ENCODE measurements around the gene WWP2. TPM values are rescaled to one million over a fixed set of nuclear protein-coding genes. Genes with fewer than 3 reads are reported as not detected.
A peak's percentile ranks its signal among the peaks of the same experiment; 100 is the strongest.

The WWP2 gene
- total RNA-seq, 1 donor from 2014 or later: 26.8 TPM

DNA sequence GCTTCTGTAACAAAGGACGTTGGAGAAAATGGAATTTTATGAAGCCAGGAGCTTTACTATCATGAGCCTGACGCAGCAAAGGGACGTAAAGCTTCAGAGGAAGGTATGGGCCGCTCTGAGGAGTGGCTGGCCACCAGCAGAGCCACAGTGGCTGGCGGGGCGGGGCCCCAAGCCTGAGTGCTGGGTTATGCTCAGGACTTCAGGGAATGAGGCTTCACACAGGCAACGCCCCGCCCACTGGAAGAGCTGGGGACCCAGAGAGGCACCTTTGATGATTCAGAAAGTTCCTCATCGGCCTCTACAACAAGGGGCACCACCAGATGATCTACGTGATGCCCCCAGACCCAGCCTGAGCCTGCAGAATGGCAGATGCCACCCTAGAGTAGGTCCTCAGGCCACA is 16.2 kb upstream of the WWP2 start:
- H3K27ac Mint-ChIP-seq: no peak overlapping the region
- peaks cover 44% of the 10 kb centered on the region for H3K36me3 Mint-ChIP-seq
- H3K4me3 Mint-ChIP-seq: no peak overlapping the region
- peaks cover 12% of the 10 kb centered on the region for H3K36me3 ChIP-seq
- H3K27me3 ChIP-seq: no peaks in the 10 kb centered on the region
- peaks cover 2% of the 10 kb centered on the region for H3K27me3 Mint-ChIP-seq (ENCODE audit: insufficient read depth, low read depth)
- no peaks in the 10 kb centered on the region for H3K4me1 Mint-ChIP-seq
- no peaks in the 10 kb centered on the region for H3K4me1 ChIP-seq
- peaks cover 3% of the 10 kb centered on the region for H4K20me1 ChIP-seq (ENCODE audit: low read depth)
- no peaks in the 10 kb centered on the region for H3K9me3 Mint-ChIP-seq
- no peak overlapping the region for H3K27ac ChIP-seq
- DNase-seq (ENCODE audit: low spot score): no peak
- no peak overlapping the region for H3K4me2 ChIP-seq
- TF ChIP-seq, protein P1, sequence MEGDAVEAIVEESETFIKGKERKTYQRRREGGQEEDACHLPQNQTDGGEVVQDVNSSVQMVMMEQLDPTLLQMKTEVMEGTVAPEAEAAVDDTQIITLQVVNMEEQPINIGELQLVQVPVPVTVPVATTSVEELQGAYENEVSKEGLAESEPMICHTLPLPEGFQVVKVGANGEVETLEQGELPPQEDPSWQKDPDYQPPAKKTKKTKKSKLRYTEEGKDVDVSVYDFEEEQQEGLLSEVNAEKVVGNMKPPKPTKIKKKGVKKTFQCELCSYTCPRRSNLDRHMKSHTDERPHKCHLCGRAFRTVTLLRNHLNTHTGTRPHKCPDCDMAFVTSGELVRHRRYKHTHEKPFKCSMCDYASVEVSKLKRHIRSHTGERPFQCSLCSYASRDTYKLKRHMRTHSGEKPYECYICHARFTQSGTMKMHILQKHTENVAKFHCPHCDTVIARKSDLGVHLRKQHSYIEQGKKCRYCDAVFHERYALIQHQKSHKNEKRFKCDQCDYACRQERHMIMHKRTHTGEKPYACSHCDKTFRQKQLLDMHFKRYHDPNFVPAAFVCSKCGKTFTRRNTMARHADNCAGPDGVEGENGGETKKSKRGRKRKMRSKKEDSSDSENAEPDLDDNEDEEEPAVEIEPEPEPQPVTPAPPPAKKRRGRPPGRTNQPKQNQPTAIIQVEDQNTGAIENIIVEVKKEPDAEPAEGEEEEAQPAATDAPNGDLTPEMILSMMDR (IDR thresholded peaks at IDR 0.05): no peak
- TF ChIP-seq EZH2 (IDR thresholded peaks at IDR 0.05) (no peak), EZH2phosphoT487 (IDR thresholded peaks at IDR 0.05) (no peak)
- no peak overlapping the region for H3K9ac ChIP-seq
- H3K4me3 ChIP-seq: no peak overlapping the region
- H3K9me3 ChIP-seq (ENCODE audit: low read depth): no peaks in the 10 kb centered on the region
- peaks cover 5% of the 10 kb centered on the region for H3K79me2 ChIP-seq (ENCODE audit: low read depth)
- no peaks in the 10 kb centered on the region for H3F3A ChIP-seq (ENCODE audit: low read depth)
- H2AFZ ChIP-seq (replicated peaks): no peak overlapping the region

DNA sequence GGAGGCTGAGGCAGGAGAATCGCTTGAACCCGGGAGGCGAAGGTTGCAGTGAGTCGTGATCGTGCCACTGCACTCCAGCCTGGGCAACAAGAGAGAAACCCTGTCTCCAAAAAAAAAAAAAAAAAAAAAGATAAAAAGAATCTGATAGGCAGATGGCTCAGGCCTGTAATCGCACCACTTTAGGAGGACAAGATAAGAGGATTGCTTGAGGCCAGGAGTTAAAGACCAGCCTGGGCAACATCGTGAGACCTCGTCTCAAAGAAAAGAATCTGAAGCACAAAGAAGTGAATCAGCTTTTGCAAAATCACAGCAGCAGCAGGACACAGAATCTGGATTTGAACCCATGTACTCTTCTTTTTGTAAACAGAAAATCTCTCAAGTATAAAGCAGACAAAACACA is 15.0 kb upstream of the WWP2 start:
- no peak overlapping the region for H3K27ac ChIP-seq
- TF ChIP-seq, protein P1 (IDR thresholded peaks at IDR 0.05): no peak
- no peak for TF ChIP-seq EZH2phosphoT487 (IDR thresholded peaks at IDR 0.05)
- TF ChIP-seq EZH2 (IDR thresholded peaks at IDR 0.05): no peak
- H3K36me3 ChIP-seq: peaks cover 6% of the 10 kb centered on the region
- Mint-ChIP-seq H3K4me1 (no peaks in the 10 kb centered on the region), H3K36me3 (peaks cover 43% of the 10 kb centered on the region), H3K27me3 (ENCODE audit: insufficient read depth, low read depth) (peaks cover 2% of the 10 kb centered on the region), H3K4me3 (no peak overlapping the region), H3K9me3 (no peaks in the 10 kb centered on the region), H3K27ac (peak overlapping the region; percentile 36)
- no peak overlapping the region for H2AFZ ChIP-seq (replicated peaks)
- no peak overlapping the region for H3K4me2 ChIP-seq
- H3K9ac ChIP-seq: no peak overlapping the region
- no peaks in the 10 kb centered on the region for H3F3A ChIP-seq (ENCODE audit: low read depth)
- peaks cover 3% of the 10 kb centered on the region for H4K20me1 ChIP-seq (ENCODE audit: low read depth)
- H3K9me3 ChIP-seq (ENCODE audit: low read depth): no peaks in the 10 kb centered on the region
- H3K79me2 ChIP-seq (ENCODE audit: low read depth): peaks cover 17% of the 10 kb centered on the region
- no peak overlapping the region for H3K4me3 ChIP-seq
- no peak for DNase-seq (ENCODE audit: low spot score)
- no peaks in the 10 kb centered on the region for H3K27me3 ChIP-seq
- H3K4me1 ChIP-seq: no peaks in the 10 kb centered on the region

DNA sequence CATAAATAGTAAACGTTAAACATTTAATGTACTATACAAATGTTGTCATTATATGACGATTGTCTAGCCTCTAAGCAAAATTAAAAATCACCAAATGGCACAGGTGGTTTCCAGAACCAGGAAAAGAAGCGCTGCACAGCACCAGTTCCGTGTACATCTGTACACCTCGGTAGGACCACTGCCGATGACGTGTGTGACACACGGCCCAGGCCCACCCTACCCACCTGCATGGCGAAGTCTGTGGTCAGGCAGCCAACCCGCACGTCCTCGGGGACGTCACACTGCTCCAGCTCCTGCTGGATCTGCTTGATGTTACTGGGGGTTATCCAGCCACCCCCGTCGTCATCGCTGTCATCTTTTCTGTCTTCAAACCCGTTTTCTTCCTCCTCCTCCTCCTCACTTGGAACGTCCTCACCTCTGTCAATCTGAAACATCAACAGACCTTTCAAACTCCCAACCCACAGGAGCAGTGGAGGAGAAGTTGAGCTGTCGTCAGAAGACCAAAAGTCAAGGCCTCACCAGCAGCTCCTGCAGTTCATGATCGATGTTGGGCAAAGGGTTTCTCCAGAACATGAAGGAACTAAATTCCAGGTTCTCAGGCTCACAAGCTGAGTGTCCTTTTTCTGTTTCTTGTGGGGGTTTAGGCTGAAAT is 13.3 kb upstream of the WWP2 start:
- H3K9me3 ChIP-seq (ENCODE audit: low read depth): no peaks in the 10 kb centered on the region
- H3K27me3 Mint-ChIP-seq (ENCODE audit: insufficient read depth, low read depth): peaks cover 2% of the 10 kb centered on the region
- no peak for DNase-seq (ENCODE audit: low spot score)
- H3K4me2 ChIP-seq: no peak overlapping the region
- no peak overlapping the region for H3K27ac Mint-ChIP-seq
- peaks cover 6% of the 10 kb centered on the region for H3K36me3 ChIP-seq
- H3K4me3 ChIP-seq: no peak overlapping the region
- H4K20me1 ChIP-seq (ENCODE audit: low read depth): no peaks in the 10 kb centered on the region
- no peak overlapping the region for H3K4me3 Mint-ChIP-seq
- H3K27me3 ChIP-seq: no peaks in the 10 kb centered on the region
- peaks cover 34% of the 10 kb centered on the region for H3K79me2 ChIP-seq (ENCODE audit: low read depth)
- peaks cover 4% of the 10 kb centered on the region for H3K4me1 Mint-ChIP-seq
- no peaks in the 10 kb centered on the region for H3K9me3 Mint-ChIP-seq
- TF ChIP-seq EZH2phosphoT487 (IDR thresholded peaks at IDR 0.05): no peak
- TF ChIP-seq, protein P1 (IDR thresholded peaks at IDR 0.05): no peak
- no peak for TF ChIP-seq EZH2 (IDR thresholded peaks at IDR 0.05)
- H3K4me1 ChIP-seq: peaks cover 6% of the 10 kb centered on the region
- H3K9ac ChIP-seq: no peak overlapping the region
- H3K27ac ChIP-seq: no peak overlapping the region
- H3F3A ChIP-seq (ENCODE audit: low read depth): no peaks in the 10 kb centered on the region
- peaks cover 33% of the 10 kb centered on the region for H3K36me3 Mint-ChIP-seq
- no peak overlapping the region for H2AFZ ChIP-seq (replicated peaks)
